DND-41 (cell line): Measurements from ENCODE around the gene ST8SIA6.

ENCODE experiments used
- EZH2 ChIP-seq: IDR thresholded peaks from 3 replicates; pipeline ENCODE4 v1.6.1; 2012; ENCODE audit warnings: borderline replicate concordance, low read depth, mild to moderate bottlenecking, moderate library complexity, low read length, inconsistent platforms; ENCODE audit not compliant: severe bottlenecking
- TF ChIP-seq, protein P1 (sequence below): IDR thresholded peaks from 2 replicates; pipeline ENCODE4 v1.5.1; 2012; ENCODE audit warnings: borderline replicate concordance, low read length, moderate library complexity, mild to moderate bottlenecking; ENCODE audit not compliant: poor library complexity, severe bottlenecking; ENCODE audit errors: extremely low read depth

DNA sequence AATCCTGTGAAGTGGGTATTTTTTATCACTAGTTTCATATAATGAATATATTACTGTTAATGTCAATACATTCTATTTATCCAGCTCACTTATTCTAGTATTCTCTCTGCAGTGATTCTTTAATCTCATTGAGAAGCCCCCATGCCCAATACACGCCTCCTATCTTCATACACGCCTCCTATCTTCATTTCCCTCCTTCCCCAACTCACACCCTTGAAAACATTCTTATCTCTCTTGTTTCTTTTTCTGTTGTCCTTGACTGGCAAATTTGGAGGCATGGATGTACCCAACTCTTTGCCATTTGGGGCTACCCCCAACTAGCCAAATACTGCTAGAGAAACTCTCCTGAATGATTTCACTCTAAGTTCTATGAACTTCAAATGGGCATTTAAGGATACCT, 40.5 kb downstream of the ST8SIA6 start:
- TF ChIP-seq, protein P1, sequence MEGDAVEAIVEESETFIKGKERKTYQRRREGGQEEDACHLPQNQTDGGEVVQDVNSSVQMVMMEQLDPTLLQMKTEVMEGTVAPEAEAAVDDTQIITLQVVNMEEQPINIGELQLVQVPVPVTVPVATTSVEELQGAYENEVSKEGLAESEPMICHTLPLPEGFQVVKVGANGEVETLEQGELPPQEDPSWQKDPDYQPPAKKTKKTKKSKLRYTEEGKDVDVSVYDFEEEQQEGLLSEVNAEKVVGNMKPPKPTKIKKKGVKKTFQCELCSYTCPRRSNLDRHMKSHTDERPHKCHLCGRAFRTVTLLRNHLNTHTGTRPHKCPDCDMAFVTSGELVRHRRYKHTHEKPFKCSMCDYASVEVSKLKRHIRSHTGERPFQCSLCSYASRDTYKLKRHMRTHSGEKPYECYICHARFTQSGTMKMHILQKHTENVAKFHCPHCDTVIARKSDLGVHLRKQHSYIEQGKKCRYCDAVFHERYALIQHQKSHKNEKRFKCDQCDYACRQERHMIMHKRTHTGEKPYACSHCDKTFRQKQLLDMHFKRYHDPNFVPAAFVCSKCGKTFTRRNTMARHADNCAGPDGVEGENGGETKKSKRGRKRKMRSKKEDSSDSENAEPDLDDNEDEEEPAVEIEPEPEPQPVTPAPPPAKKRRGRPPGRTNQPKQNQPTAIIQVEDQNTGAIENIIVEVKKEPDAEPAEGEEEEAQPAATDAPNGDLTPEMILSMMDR, result no peak
- TF ChIP-seq EZH2, result no peak
